ENCODE results near the gene AIF1. TPM values are rescaled to one million over a fixed set of nuclear protein-coding genes. Genes with fewer than 3 reads are reported as not detected.

AIF1 gene
- total RNA-seq, 2 experiments from 2014 or later, result 120 to 129 TPM

DNA sequence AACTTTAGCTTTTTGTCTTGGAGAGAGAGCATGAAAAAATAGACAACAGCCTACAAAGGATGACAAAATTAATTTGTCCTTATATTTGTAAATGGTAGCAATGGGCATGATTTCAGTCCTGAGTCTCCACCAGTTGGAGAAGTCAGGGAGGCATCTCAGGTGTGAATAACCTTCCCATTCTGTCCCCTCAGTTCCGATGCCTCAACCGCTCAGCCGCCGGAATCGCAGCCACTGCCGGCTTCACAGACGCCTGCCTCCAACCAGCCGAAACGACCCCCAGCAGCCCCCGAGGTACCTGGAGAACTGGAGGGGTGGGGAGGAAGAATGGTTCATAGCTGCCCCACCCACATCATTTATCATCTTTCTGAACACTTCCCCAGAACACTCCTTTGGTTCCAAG, 9.0 kb downstream of the AIF1 start:
- no peak overlapping the region for H3K4me3 Mint-ChIP-seq
- no peak for DNase-seq
- CTCF ChIA-PET, result no interaction called here
- no peaks in the 10 kb centered on the region for H3K27me3 Mint-ChIP-seq (ENCODE audit: low read depth)
- H3K4me1 Mint-ChIP-seq (ENCODE audit: low read depth), result peaks cover 29% of the 10 kb centered on the region
- no peaks in the 10 kb centered on the region for H3K9me3 Mint-ChIP-seq
- intact Hi-C loops (cut with micrococcal nuclease), result no loop called here
- H3K36me3 Mint-ChIP-seq (ENCODE audit: low read depth), result peaks cover 72% of the 10 kb centered on the region
- peak overlapping the region; percentile 4 for H3K27ac Mint-ChIP-seq

DNA sequence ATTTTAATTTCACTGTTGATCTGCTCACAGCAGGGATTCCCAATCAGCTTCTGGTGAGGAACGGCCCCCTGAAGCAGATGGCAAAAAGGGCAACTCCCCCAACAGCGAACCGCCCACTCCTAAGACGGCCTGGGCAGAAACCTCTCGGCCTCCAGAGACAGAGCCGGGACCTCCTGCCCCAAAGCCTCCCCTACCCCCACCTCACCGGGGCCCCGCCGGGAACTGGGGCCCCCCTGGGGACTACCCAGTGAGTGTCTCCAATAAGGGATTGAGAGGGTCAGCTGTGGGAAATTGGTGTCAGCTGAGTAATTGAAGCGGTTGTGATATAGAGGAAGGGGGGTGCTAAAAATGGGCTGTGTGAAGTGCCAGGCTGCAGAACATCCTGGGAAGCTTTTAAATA, 11.9 kb downstream of the AIF1 start:
- Mint-ChIP-seq H3K27ac (no peak overlapping the region), H3K9me3 (no peaks in the 10 kb centered on the region), H3K36me3 (ENCODE audit: low read depth) (peaks cover 83% of the 10 kb centered on the region), H3K4me1 (ENCODE audit: low read depth) (peaks cover 20% of the 10 kb centered on the region), H3K27me3 (ENCODE audit: low read depth) (no peaks in the 10 kb centered on the region), H3K4me3 (no peak overlapping the region)
- no peak for DNase-seq
- intact Hi-C loops (cut with micrococcal nuclease), result no loop called here
- CTCF ChIA-PET, result no interaction called here

DNA sequence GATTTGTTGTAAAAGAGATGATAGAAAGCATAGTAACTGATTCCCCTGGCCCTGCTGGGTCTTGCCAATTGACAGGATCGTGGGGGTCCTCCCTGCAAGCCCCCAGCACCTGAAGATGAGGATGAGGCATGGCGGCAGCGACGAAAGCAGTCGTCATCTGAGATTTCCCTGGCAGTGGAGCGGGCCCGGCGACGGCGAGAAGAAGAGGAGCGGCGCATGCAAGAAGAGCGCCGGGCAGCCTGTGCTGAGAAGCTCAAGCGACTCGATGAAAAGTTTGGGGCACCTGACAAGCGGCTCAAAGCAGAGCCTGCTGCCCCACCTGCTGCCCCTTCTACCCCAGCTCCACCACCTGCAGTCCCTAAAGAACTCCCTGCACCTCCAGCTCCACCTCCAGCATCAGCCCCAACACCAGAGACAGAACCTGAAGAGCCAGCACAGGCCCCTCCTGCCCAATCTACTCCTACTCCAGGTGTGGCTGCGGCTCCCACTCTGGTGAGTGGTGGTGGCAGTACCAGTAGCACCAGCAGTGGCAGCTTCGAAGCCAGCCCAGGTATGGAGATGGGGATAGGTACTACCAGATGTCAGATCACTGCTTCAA, 12.8 kb downstream of the AIF1 start:
- Mint-ChIP-seq H3K27me3 (ENCODE audit: low read depth) (no peaks in the 10 kb centered on the region), H3K9me3 (no peaks in the 10 kb centered on the region), H3K36me3 (ENCODE audit: low read depth) (peaks cover 80% of the 10 kb centered on the region), H3K27ac (peak overlapping the region; percentile 14), H3K4me3 (no peak overlapping the region), H3K4me1 (ENCODE audit: low read depth) (peaks cover 11% of the 10 kb centered on the region)
- CTCF ChIA-PET, result no interaction called here
- DNase-seq, result no peak
- intact Hi-C loops (cut with micrococcal nuclease), result no loop called here

- intact Hi-C loops (cut with micrococcal nuclease), result no loop called here
- peaks cover 80% of the 10 kb centered on the region for H3K36me3 Mint-ChIP-seq (ENCODE audit: low read depth)
- H3K4me1 Mint-ChIP-seq (ENCODE audit: low read depth), result peaks cover 5% of the 10 kb centered on the region
- H3K4me3 Mint-ChIP-seq, result no peak overlapping the region
- CTCF ChIA-PET, result no interaction called here
- DNase-seq, result no peak
- H3K27ac Mint-ChIP-seq, result no peak overlapping the region
- no peaks in the 10 kb centered on the region for H3K27me3 Mint-ChIP-seq (ENCODE audit: low read depth)
- no peaks in the 10 kb centered on the region for H3K9me3 Mint-ChIP-seq
These were observed 14.0 kb downstream of the AIF1 start for GRCh38 chr6:31629014-31629413.

DNA sequence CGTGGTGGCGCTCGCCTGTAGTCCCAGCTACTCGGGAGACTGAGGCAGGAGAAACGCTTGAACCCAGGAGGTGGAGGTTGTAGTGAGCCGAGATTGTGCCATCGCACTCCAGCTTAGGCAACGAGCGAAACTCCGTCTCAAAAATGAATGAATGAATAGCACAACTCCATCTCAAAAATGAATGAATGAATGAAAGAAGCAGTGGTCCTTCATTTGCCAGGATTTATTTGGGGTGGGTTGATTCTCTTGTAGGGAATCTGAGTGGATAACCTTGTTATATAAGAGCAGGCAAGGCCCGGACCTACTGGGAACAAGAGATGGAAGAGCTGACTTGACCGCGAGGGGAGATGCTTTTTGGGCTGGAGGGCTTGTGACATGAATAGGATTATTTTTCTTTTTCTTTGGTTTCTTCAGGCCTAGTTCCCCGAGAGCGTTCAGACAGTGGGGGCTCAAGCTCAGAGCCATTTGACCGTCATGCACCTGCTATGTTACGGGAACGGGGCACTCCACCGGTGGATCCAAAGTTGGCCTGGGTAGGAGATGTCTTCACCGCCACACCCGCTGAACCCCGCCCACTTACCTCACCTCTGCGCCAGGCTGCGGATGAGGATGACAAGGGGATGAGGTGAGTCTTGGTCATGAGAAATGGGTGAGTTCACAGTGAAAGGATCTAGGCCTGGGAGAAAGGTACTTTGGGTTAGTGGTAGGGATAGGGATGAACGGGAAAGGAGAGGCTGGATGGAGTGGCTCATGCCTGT, 15.3 kb downstream of the AIF1 start:
- H3K27me3 Mint-ChIP-seq (ENCODE audit: low read depth), result no peaks in the 10 kb centered on the region
- peaks cover 76% of the 10 kb centered on the region for H3K36me3 Mint-ChIP-seq (ENCODE audit: low read depth)
- intact Hi-C loops (cut with micrococcal nuclease), result no loop called here
- no peak for DNase-seq
- H3K27ac Mint-ChIP-seq, result peak overlapping the region; percentile 46
- no peaks in the 10 kb centered on the region for H3K9me3 Mint-ChIP-seq
- no peak overlapping the region for H3K4me3 Mint-ChIP-seq
- H3K4me1 Mint-ChIP-seq (ENCODE audit: low read depth), result peaks cover 4% of the 10 kb centered on the region
- CTCF ChIA-PET, result no interaction called here

GRCh38 chr6:31631209-31631608, 16.2 kb downstream of the AIF1 start:
- CTCF ChIA-PET, result no interaction called here
- Mint-ChIP-seq H3K27ac (no peak overlapping the region), H3K4me1 (ENCODE audit: low read depth) (no peaks in the 10 kb centered on the region), H3K4me3 (no peak overlapping the region), H3K9me3 (no peaks in the 10 kb centered on the region), H3K36me3 (ENCODE audit: low read depth) (peaks cover 73% of the 10 kb centered on the region), H3K27me3 (ENCODE audit: low read depth) (no peaks in the 10 kb centered on the region)
- intact Hi-C loops (cut with micrococcal nuclease), result no loop called here
- DNase-seq, result no peak

- intact Hi-C loops (cut with micrococcal nuclease), result no loop called here
- H3K27ac Mint-ChIP-seq, result no peak overlapping the region
- no peaks in the 10 kb centered on the region for H3K4me1 Mint-ChIP-seq (ENCODE audit: low read depth)
- H3K27me3 Mint-ChIP-seq (ENCODE audit: low read depth), result no peaks in the 10 kb centered on the region
- DNase-seq, result no peak
- H3K36me3 Mint-ChIP-seq (ENCODE audit: low read depth), result peaks cover 73% of the 10 kb centered on the region
- no peaks in the 10 kb centered on the region for H3K9me3 Mint-ChIP-seq
- CTCF ChIA-PET, result no interaction called here
- no peak overlapping the region for H3K4me3 Mint-ChIP-seq
These were observed 16.7 kb downstream of the AIF1 start for GRCh38 chr6:31631681-31632278.

DNA sequence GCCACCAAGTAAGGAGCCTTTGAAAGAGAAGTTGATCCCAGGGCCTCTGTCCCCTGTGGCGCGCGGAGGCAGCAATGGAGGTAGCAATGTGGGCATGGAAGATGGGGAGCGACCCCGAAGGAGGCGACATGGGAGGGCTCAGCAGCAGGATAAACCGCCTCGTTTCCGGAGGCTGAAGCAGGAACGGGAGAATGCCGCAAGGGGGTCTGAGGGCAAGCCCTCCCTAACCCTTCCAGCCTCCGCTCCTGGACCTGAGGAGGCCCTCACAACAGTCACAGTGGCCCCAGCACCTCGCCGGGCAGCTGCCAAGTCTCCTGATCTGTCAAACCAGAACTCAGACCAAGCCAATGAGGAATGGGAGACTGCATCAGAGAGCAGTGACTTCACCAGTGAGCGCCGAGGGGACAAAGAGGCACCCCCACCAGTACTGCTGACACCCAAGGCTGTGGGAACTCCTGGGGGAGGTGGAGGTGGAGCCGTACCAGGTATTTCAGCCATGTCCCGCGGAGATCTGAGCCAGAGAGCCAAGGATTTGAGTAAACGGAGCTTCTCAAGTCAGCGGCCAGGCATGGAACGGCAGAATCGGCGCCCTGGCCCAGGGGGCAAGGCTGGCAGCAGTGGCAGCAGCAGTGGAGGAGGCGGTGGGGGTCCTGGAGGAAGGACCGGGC, 17.4 kb downstream of the AIF1 start:
- no peak for DNase-seq
- Mint-ChIP-seq H3K27me3 (ENCODE audit: low read depth) (no peaks in the 10 kb centered on the region), H3K27ac (no peak overlapping the region), H3K4me3 (peak overlapping the region; percentile 21), H3K36me3 (ENCODE audit: low read depth) (peaks cover 74% of the 10 kb centered on the region), H3K4me1 (ENCODE audit: low read depth) (no peaks in the 10 kb centered on the region), H3K9me3 (no peaks in the 10 kb centered on the region)
- CTCF ChIA-PET, result no interaction called here
- intact Hi-C loops (cut with micrococcal nuclease), result no loop called here

DNA sequence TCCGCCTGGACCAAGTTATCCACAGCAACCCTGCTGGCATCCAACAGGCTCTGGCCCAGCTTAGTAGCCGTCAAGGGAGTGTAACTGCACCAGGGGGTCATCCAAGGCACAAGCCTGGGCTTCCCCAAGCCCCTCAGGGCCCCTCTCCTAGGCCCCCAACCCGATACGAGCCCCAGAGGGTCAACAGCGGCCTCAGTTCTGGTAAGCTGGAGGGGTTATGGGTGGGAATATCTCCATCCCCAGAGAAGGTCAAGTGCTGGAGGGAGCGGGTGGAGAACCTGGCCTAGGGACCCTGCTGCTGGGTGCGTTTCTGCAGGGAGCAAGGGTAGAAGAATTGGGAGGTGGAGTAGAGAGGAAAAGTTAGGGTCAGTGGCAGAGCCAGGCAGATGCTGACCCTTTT, 18.4 kb downstream of the AIF1 start:
- Mint-ChIP-seq H3K9me3 (no peaks in the 10 kb centered on the region), H3K36me3 (ENCODE audit: low read depth) (peaks cover 66% of the 10 kb centered on the region), H3K27ac (peak overlapping the region; percentile 13), H3K4me1 (ENCODE audit: low read depth) (no peaks in the 10 kb centered on the region), H3K27me3 (ENCODE audit: low read depth) (no peaks in the 10 kb centered on the region), H3K4me3 (no peak overlapping the region)
- intact Hi-C loops (cut with micrococcal nuclease), result no loop called here
- no peak for DNase-seq
- CTCF ChIA-PET, result no interaction called here

- Mint-ChIP-seq H3K27me3 (ENCODE audit: low read depth) (no peaks in the 10 kb centered on the region), H3K4me1 (ENCODE audit: low read depth) (no peaks in the 10 kb centered on the region), H3K36me3 (ENCODE audit: low read depth) (peaks cover 63% of the 10 kb centered on the region), H3K27ac (no peak overlapping the region), H3K4me3 (no peak overlapping the region), H3K9me3 (no peaks in the 10 kb centered on the region)
- DNase-seq, result no peak
- intact Hi-C loops (cut with micrococcal nuclease), result no loop called here
- CTCF ChIA-PET, result interaction anchor here (0.7 kb wide), 1 partner anchor 12 kb away, joined by 4 read pairs; no protein-coding TSS in a partner anchor
These were observed 19.1 kb downstream of the AIF1 start for GRCh38 chr6:31634131-31634530.

DNA sequence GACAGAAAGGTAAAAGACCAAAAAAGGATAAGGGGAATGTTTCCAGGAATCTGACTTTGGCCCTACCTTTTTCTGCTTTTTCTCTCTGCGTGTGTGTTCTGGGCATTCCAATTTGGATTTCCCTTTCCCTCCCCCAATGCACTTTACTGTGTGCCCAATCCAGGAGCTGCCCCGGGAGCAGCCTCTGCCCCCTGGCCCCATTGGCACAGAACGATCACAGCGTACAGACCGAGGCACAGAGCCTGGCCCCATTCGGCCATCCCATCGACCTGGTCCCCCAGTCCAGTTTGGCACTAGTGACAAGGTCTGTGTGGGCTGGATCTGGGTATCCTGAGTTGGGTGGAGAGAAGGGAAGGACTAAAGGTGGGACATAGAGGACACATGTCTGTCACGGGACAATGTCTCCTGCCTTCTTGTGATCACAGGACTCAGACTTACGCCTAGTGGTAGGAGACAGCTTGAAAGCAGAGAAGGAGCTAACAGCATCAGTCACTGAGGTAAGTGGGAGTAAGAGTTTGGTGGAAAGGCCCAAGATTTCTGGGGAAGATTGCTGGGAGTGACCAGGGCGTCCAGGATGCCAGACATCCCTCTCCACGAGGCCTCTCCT, 20.0 kb downstream of the AIF1 start:
- CTCF ChIA-PET, result no interaction called here
- Mint-ChIP-seq H3K27ac (peak overlapping the region; percentile 47), H3K4me1 (ENCODE audit: low read depth) (peaks cover 1% of the 10 kb centered on the region), H3K36me3 (ENCODE audit: low read depth) (peaks cover 55% of the 10 kb centered on the region), H3K4me3 (no peak overlapping the region), H3K27me3 (ENCODE audit: low read depth) (no peaks in the 10 kb centered on the region), H3K9me3 (no peaks in the 10 kb centered on the region)
- DNase-seq, result no peak
- intact Hi-C loops (cut with micrococcal nuclease), result no loop called here

DNA sequence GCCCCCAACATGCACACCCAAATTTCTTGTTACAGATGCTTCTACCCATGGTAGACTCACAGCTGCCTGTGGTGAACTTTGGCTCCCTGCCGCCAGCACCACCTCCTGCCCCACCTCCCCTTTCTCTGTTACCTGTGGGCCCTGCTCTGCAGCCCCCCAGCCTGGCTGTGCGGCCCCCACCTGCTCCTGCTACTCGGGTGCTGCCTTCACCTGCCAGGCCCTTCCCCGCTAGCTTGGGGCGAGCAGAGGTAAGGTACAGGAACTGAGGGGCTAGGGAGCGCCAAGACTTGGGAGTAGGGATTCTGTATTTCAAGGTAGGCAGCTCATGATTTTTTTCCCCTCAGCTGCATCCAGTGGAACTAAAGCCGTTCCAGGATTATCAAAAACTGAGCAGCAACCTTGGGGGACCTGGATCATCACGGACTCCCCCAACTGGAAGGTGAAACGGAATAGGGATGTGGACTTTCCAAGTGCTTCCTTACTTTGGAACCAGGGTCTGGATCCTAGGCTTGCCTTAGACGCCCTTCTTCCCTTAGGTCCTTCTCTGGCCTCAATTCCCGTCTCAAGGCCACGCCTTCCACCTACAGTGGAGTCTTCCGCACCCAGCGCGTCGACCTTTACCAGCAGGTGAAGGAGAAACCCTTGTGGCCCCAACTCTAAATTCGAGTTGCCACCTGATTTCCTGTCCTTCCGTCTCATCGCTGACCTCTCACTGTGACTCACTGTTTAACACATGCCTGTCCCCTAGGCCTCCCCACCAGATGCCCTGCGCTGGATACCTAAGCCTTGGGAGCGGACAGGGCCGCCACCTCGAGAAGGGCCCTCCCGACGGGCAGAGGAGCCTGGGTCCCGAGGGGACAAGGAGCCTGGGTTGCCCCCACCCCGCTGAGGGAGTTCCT, 21.9 kb downstream of the AIF1 start:
- no peak overlapping the region for H3K4me3 Mint-ChIP-seq
- no peaks in the 10 kb centered on the region for H3K27me3 Mint-ChIP-seq (ENCODE audit: low read depth)
- CTCF ChIA-PET, result no interaction called here
- H3K9me3 Mint-ChIP-seq, result no peaks in the 10 kb centered on the region
- H3K4me1 Mint-ChIP-seq (ENCODE audit: low read depth), result peaks cover 1% of the 10 kb centered on the region
- DNase-seq, result no peak
- intact Hi-C loops (cut with micrococcal nuclease), result no loop called here
- peaks cover 45% of the 10 kb centered on the region for H3K36me3 Mint-ChIP-seq (ENCODE audit: low read depth)
- H3K27ac Mint-ChIP-seq, result no peak overlapping the region
